Mesendoderm (in vitro differentiated cells): ENCODE data around the gene PMM1.

Source experiments
- DNase-seq: peaks from one replicate; pipeline ENCODE4 v3.0.0; 2013
- H2AK5ac ChIP-seq: 2 replicates; pipeline ENCODE4 v1.6.1; 2013; ENCODE audit warnings: low read length, inconsistent platforms
- H2BK120ac ChIP-seq: 2 replicates; pipeline ENCODE4 v1.6.1; 2013; ENCODE audit warnings: low read depth, mild to moderate bottlenecking, low read length, moderate library complexity, mixed read lengths
- H2BK15ac ChIP-seq: replicated peaks from 2 replicates; pipeline ENCODE4 v1.6.1; 2013; ENCODE audit warnings: low read depth, mild to moderate bottlenecking, moderate library complexity
- H2BK5ac ChIP-seq: 2 replicates; pipeline ENCODE4 v1.6.1; 2013; ENCODE audit warnings: low read length, inconsistent platforms
- H3K18ac ChIP-seq: 2 replicates; pipeline ENCODE4 v1.6.1; 2013; ENCODE audit warnings: mild to moderate bottlenecking, low read length, mixed read lengths
- H3K23ac ChIP-seq: one replicate; pipeline ENCODE4 v1.6.1; 2013; ENCODE audit warnings: low read length
- H3K27ac ChIP-seq: 2 replicates; pipeline ENCODE4 v1.5.1; 2013; ENCODE audit warnings: low read depth, mild to moderate bottlenecking, inconsistent platforms, low read length, moderate library complexity
- H3K27me3 ChIP-seq: 2 replicates; pipeline ENCODE4 v1.6.1; 2013; ENCODE audit warnings: low read length, control low read depth, mild to moderate bottlenecking, inconsistent platforms; ENCODE audit not compliant: insufficient read depth, poor library complexity
- H3K36me3 ChIP-seq: 2 replicates; pipeline ENCODE4 v1.6.1; 2013; ENCODE audit warnings: low read length, inconsistent platforms; ENCODE audit not compliant: control insufficient read depth, insufficient read depth
- H3K4ac ChIP-seq: one replicate; pipeline ENCODE4 v1.6.1; 2013; ENCODE audit warnings: low read depth, mild to moderate bottlenecking, low read length, moderate library complexity
- H3K4me1 ChIP-seq: 2 replicates; pipeline ENCODE4 v1.6.1; 2013; ENCODE audit warnings: low read depth, low read length, inconsistent platforms; ENCODE audit not compliant: control insufficient read depth
- H3K4me2 ChIP-seq: 2 replicates; pipeline ENCODE4 v1.6.1; 2013; ENCODE audit warnings: low read length
- H3K4me3 ChIP-seq: 2 replicates; pipeline ENCODE4 v1.5.1; 2013; ENCODE audit warnings: mild to moderate bottlenecking, low read length
- H3K56ac ChIP-seq: one replicate; pipeline ENCODE4 v1.6.1; 2013; ENCODE audit warnings: low read length
- H3K79me1 ChIP-seq: 2 replicates; pipeline ENCODE4 v1.6.1; 2013; ENCODE audit warnings: low read length, inconsistent platforms
- H3K79me2 ChIP-seq: 2 replicates; pipeline ENCODE4 v1.6.1; 2013; ENCODE audit warnings: mild to moderate bottlenecking, low read length; ENCODE audit not compliant: control insufficient read depth, insufficient read depth
- H3K9ac ChIP-seq: 2 replicates; pipeline ENCODE4 v1.6.1; 2013; ENCODE audit warnings: low read length, inconsistent platforms
- H4K5ac ChIP-seq: one replicate; pipeline ENCODE4 v1.6.1; 2013; ENCODE audit warnings: low read length
- H4K8ac ChIP-seq: one replicate; pipeline ENCODE4 v1.6.1; 2013; ENCODE audit warnings: low read depth, mild to moderate bottlenecking, control low read depth, low read length, moderate library complexity
- WGBS: extraction: QIAGEN DNeasy Blood & Tissue Kit; methylation state at CpG from one replicate; pipeline ENCODE4 v1.1.7; 2013; ENCODE audit warnings: low lambda C conversion rate, missing lambda C conversion rate; ENCODE audit not compliant: insufficient coverage; ENCODE audit errors: extremely low coverage; 5-methylcytosine and 5-hydroxymethylcytosine counted together

Gene PMM1

GRCh38 chr22:41620589-41621098, 31.0 kb upstream of the PMM1 start, which contains the start of gene DESI1:
DESI1 (minus strand) TSS chr22:41621043; CDS start chr22:41620839, 204 bp downstream.
- Histone ChIP-seq H3K9ac (peak within 1 kb of the TSS; percentile 99), H3K23ac (peak within 1 kb of the TSS; percentile 95), H3K79me1 (peaks cover 11% of the 10 kb centered on the region), H3K27me3 (no peaks in the 10 kb centered on the region), H2BK15ac (no peak within 1 kb of the TSS), H3K79me2 (peaks cover 19% of the 10 kb centered on the region), H3K56ac (peak within 1 kb of the TSS; percentile 100), H2BK120ac (no peak within 1 kb of the TSS), H2AK5ac (peak within 1 kb of the TSS; percentile 59), H3K27ac (peak within 1 kb of the TSS; percentile 60), H3K18ac (peak within 1 kb of the TSS; percentile 8), H3K4me2 (peak within 1 kb of the TSS; percentile 97), H2BK5ac (peak within 1 kb of the TSS; percentile 93), H3K4me1 (peaks cover 4% of the 10 kb centered on the region), H3K4me3 (peak within 1 kb of the TSS; percentile 96), H4K5ac (no peak within 1 kb of the TSS), H3K36me3 (peaks cover 5% of the 10 kb centered on the region), H3K4ac (peak within 1 kb of the TSS; percentile 44), H4K8ac (no peak within 1 kb of the TSS)
- peak; percentile 72 for DNase-seq
- no CpG with 5 or more reads among the region's 40 CpGs for WGBS

GRCh38 chr22:41619979-41620588, 30.4 kb upstream of the PMM1 start:
- Histone ChIP-seq H3K4me3 (peak overlapping the region; percentile 84), H4K5ac (no peak overlapping the region), H2BK15ac (no peak overlapping the region), H3K27me3 (no peaks in the 10 kb centered on the region), H3K9ac (peak overlapping the region; percentile 86), H3K4me1 (peaks cover 4% of the 10 kb centered on the region), H2BK120ac (no peak overlapping the region), H2AK5ac (no peak overlapping the region), H3K79me1 (peaks cover 11% of the 10 kb centered on the region), H3K4me2 (peak overlapping the region; percentile 82), H3K4ac (no peak overlapping the region), H4K8ac (no peak overlapping the region), H3K36me3 (peaks cover 5% of the 10 kb centered on the region), H3K79me2 (peaks cover 17% of the 10 kb centered on the region), H3K27ac (peak overlapping the region; percentile 60), H3K23ac (peak overlapping the region; percentile 59), H2BK5ac (peak overlapping the region; percentile 47), H3K18ac (no peak overlapping the region), H3K56ac (peak overlapping the region; percentile 93)
- no CpG with 5 or more reads among the region's 24 CpGs for WGBS
- peak; percentile 79 for DNase-seq

- Histone ChIP-seq H2BK15ac (no peak overlapping the region), H3K36me3 (peaks cover 3% of the 10 kb centered on the region), H3K4me3 (no peak overlapping the region), H3K27me3 (no peaks in the 10 kb centered on the region), H3K4me2 (no peak overlapping the region), H3K4me1 (no peaks in the 10 kb centered on the region), H4K5ac (no peak overlapping the region), H2BK120ac (no peak overlapping the region), H2BK5ac (no peak overlapping the region), H3K4ac (no peak overlapping the region), H3K79me1 (peaks cover 5% of the 10 kb centered on the region), H3K27ac (no peak overlapping the region), H3K79me2 (no peaks in the 10 kb centered on the region), H4K8ac (no peak overlapping the region), H3K9ac (no peak overlapping the region), H3K56ac (no peak overlapping the region), H3K23ac (no peak overlapping the region), H2AK5ac (no peak overlapping the region), H3K18ac (no peak overlapping the region)
- WGBS: no CpG with 5 or more reads among the region's 2 CpGs
- DNase-seq: no peak
Observed at GRCh38 chr22:41613456-41613855, 23.8 kb upstream of the PMM1 start.

- no peak overlapping the region for H3K18ac ChIP-seq
- H3K27ac ChIP-seq: no peak overlapping the region
- H3K4ac ChIP-seq: no peak overlapping the region
- H2BK15ac ChIP-seq: no peak overlapping the region
- H4K8ac ChIP-seq: no peak overlapping the region
- no peaks in the 10 kb centered on the region for H3K27me3 ChIP-seq
- no peaks in the 10 kb centered on the region for H3K4me1 ChIP-seq
- H3K36me3 ChIP-seq: peaks cover 3% of the 10 kb centered on the region
- no CpG with 5 or more reads among the region's 6 CpGs for WGBS
- H3K23ac ChIP-seq: no peak overlapping the region
- H4K5ac ChIP-seq: no peak overlapping the region
- no peak overlapping the region for H3K4me3 ChIP-seq
- H3K4me2 ChIP-seq: no peak overlapping the region
- no peak overlapping the region for H3K56ac ChIP-seq
- no peaks in the 10 kb centered on the region for H3K79me2 ChIP-seq
- no peak for DNase-seq
- no peak overlapping the region for H2BK120ac ChIP-seq
- H3K9ac ChIP-seq: no peak overlapping the region
- peaks cover 4% of the 10 kb centered on the region for H3K79me1 ChIP-seq
- H2BK5ac ChIP-seq: no peak overlapping the region
- H2AK5ac ChIP-seq: no peak overlapping the region
Observed at GRCh38 chr22:41612603-41613306, 23.1 kb upstream of the PMM1 start.

GRCh38 chr22:41608386-41608785, 18.7 kb upstream of the PMM1 start:
- no peak overlapping the region for H3K23ac ChIP-seq
- H3K4me2 ChIP-seq: no peak overlapping the region
- H3K9ac ChIP-seq: no peak overlapping the region
- H2BK5ac ChIP-seq: no peak overlapping the region
- no peak overlapping the region for H2AK5ac ChIP-seq
- no peak for DNase-seq
- H3K56ac ChIP-seq: no peak overlapping the region
- no peak overlapping the region for H3K27ac ChIP-seq
- WGBS: no CpG with 5 or more reads among the region's 3 CpGs
- H3K18ac ChIP-seq: no peak overlapping the region
- H3K79me1 ChIP-seq: peaks cover under 1% of the 10 kb centered on the region
- H3K4ac ChIP-seq: no peak overlapping the region
- no peak overlapping the region for H3K4me3 ChIP-seq
- no peak overlapping the region for H4K5ac ChIP-seq
- H3K27me3 ChIP-seq: no peaks in the 10 kb centered on the region
- H2BK120ac ChIP-seq: no peak overlapping the region
- H2BK15ac ChIP-seq: no peak overlapping the region
- H3K79me2 ChIP-seq: no peaks in the 10 kb centered on the region
- H3K4me1 ChIP-seq: no peaks in the 10 kb centered on the region
- no peak overlapping the region for H4K8ac ChIP-seq
- H3K36me3 ChIP-seq: peaks cover 3% of the 10 kb centered on the region
